ENCODE data around the gene SP100. TPM values are rescaled to one million over a fixed set of nuclear protein-coding genes. Genes with fewer than 3 reads are reported as not detected.

SP100 gene
- total RNA-seq, 1 experiment from 2014 or later: 110 TPM

DNA sequence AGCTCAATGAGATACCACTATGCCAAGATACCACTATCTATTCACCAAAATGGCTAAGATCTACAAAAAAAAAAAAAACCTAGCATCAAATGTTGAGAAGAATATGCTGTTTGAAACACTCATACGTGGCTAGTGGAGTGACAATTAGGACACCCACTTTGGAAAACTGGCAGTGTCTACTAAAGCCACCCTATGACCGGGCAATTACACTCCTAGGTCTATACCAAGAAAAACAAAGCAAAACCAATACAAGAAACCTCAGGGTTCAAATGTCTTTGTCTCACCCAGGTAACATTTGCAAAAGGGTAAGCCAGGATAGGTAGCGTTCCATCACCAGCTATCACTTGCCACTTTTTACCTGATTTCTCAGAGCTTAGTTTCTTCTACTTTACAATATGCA, 173.0 kb downstream of the SP100 start:
- H3K4me1 Mint-ChIP-seq (ENCODE audit: low read depth, unreplicated experiment): no peaks in the 10 kb centered on the region
- no peaks in the 10 kb centered on the region for H3K9me3 Mint-ChIP-seq (ENCODE audit: low read depth, unreplicated experiment)
- intact Hi-C loops (cut with micrococcal nuclease; ENCODE audit: unreplicated experiment): no loop called here
- TF ChIP-seq CTCF (IDR thresholded peaks at IDR 0.05; ENCODE audit: unreplicated experiment): no peak
- H3K36me3 Mint-ChIP-seq (ENCODE audit: insufficient read depth, unreplicated experiment): no peaks in the 10 kb centered on the region
- no TSS peak for BruUV-seq (replicated peaks)
- H3K27ac Mint-ChIP-seq (ENCODE audit: unreplicated experiment): no peak overlapping the region
- no peaks in the 10 kb centered on the region for H3K27me3 Mint-ChIP-seq (ENCODE audit: unreplicated experiment)
- no peak for DNase-seq
- CTCF ChIA-PET: no interaction called here
- no peak overlapping the region for H3K4me3 Mint-ChIP-seq (ENCODE audit: low read depth, unreplicated experiment)

GRCh38 chr2:230589497-230590015, 173.6 kb downstream of the SP100 start:
- Mint-ChIP-seq H3K27ac (ENCODE audit: unreplicated experiment) (no peak overlapping the region), H3K4me1 (ENCODE audit: low read depth, unreplicated experiment) (no peaks in the 10 kb centered on the region), H3K27me3 (ENCODE audit: unreplicated experiment) (no peaks in the 10 kb centered on the region), H3K36me3 (ENCODE audit: insufficient read depth, unreplicated experiment) (no peaks in the 10 kb centered on the region), H3K9me3 (ENCODE audit: low read depth, unreplicated experiment) (no peaks in the 10 kb centered on the region), H3K4me3 (ENCODE audit: low read depth, unreplicated experiment) (no peak overlapping the region)
- DNase-seq: no peak
- no peak for TF ChIP-seq CTCF (IDR thresholded peaks at IDR 0.05; ENCODE audit: unreplicated experiment)
- BruUV-seq (replicated peaks): no TSS peak
- CTCF ChIA-PET: no interaction called here
- intact Hi-C loops (cut with micrococcal nuclease; ENCODE audit: unreplicated experiment): no loop called here

GRCh38 chr2:230590333-230590732, 174.3 kb downstream of the SP100 start:
- BruUV-seq (replicated peaks): no TSS peak
- H3K36me3 Mint-ChIP-seq (ENCODE audit: insufficient read depth, unreplicated experiment): no peaks in the 10 kb centered on the region
- TF ChIP-seq CTCF (IDR thresholded peaks at IDR 0.05; ENCODE audit: unreplicated experiment): no peak
- H3K4me1 Mint-ChIP-seq (ENCODE audit: low read depth, unreplicated experiment): no peaks in the 10 kb centered on the region
- H3K27me3 Mint-ChIP-seq (ENCODE audit: unreplicated experiment): no peaks in the 10 kb centered on the region
- no peaks in the 10 kb centered on the region for H3K9me3 Mint-ChIP-seq (ENCODE audit: low read depth, unreplicated experiment)
- CTCF ChIA-PET: no interaction called here
- intact Hi-C loops (cut with micrococcal nuclease; ENCODE audit: unreplicated experiment): no loop called here
- no peak overlapping the region for H3K4me3 Mint-ChIP-seq (ENCODE audit: low read depth, unreplicated experiment)
- no peak overlapping the region for H3K27ac Mint-ChIP-seq (ENCODE audit: unreplicated experiment)
- DNase-seq: no peak

- Mint-ChIP-seq H3K27ac (ENCODE audit: unreplicated experiment) (no peak overlapping the region), H3K27me3 (ENCODE audit: unreplicated experiment) (no peaks in the 10 kb centered on the region), H3K9me3 (ENCODE audit: low read depth, unreplicated experiment) (no peaks in the 10 kb centered on the region), H3K36me3 (ENCODE audit: insufficient read depth, unreplicated experiment) (no peaks in the 10 kb centered on the region), H3K4me3 (ENCODE audit: low read depth, unreplicated experiment) (no peak overlapping the region), H3K4me1 (ENCODE audit: low read depth, unreplicated experiment) (no peaks in the 10 kb centered on the region)
- CTCF ChIA-PET: no interaction called here
- BruUV-seq (replicated peaks): no TSS peak
- no peak for TF ChIP-seq CTCF (IDR thresholded peaks at IDR 0.05; ENCODE audit: unreplicated experiment)
- DNase-seq: no peak
- intact Hi-C loops (cut with micrococcal nuclease; ENCODE audit: unreplicated experiment): no loop called here
Observed at GRCh38 chr2:230591850-230592249, 175.8 kb downstream of the SP100 start.

Measured in Calu3 (cell line).